ACC112 (cell line): ENCODE results near the gene FAM3B.
"Not testable (repeated sequence)": the region's sequence is repeated elsewhere in the genome, so short reads cannot be mapped to it uniquely, and the experiment has no call there.

Source experiments
- H2AFZ ChIP-seq: fragments of 200-600 bp; sonication (generic); one replicate; pipeline ENCODE4 v1.6.0; 2017; ENCODE audit warnings: antibody characterized with exemption, low read length; ENCODE audit not compliant: unreplicated experiment
- H3K27ac ChIP-seq: fragments of 200-600 bp; sonication (generic); 2 replicates; pipeline ENCODE4 v1.5.1; 2014; ENCODE audit warnings: low read depth, mild to moderate bottlenecking, antibody characterized with exemption, low read length, moderate library complexity
- H3K27me3 ChIP-seq: fragments of 200-600 bp; sonication (generic); 2 replicates; pipeline ENCODE4 v1.6.1; 2014; ENCODE audit warnings: mild to moderate bottlenecking, antibody characterized with exemption, low read length, moderate library complexity, mixed read lengths; ENCODE audit not compliant: insufficient read depth
- H3K36me3 ChIP-seq: fragments of 200-600 bp; sonication (generic); 2 replicates; pipeline ENCODE4 v1.6.1; 2016; ENCODE audit warnings: mild to moderate bottlenecking, antibody characterized with exemption, low read length, moderate library complexity, mixed read lengths; ENCODE audit not compliant: insufficient read depth
- H3K4me1 ChIP-seq: fragments of 200-600 bp; sonication (generic); one replicate; pipeline ENCODE4 v1.6.1; 2016; ENCODE audit warnings: low read length, mixed read lengths; ENCODE audit not compliant: insufficient read depth, unreplicated experiment, control insufficient read depth
- H3K4me3 ChIP-seq: fragments of 200-600 bp; sonication (generic); 2 replicates; pipeline ENCODE4 v1.5.1; 2014; ENCODE audit warnings: mild to moderate bottlenecking, low read depth, low read length
- H3K79me2 ChIP-seq: fragments of 200-600 bp; sonication (generic); one replicate; pipeline ENCODE4 v1.6.0; 2016; ENCODE audit warnings: low read length; ENCODE audit not compliant: control insufficient read depth, unreplicated experiment, insufficient read depth

FAM3B gene

GRCh38 chr21:41294548-41295231 is 21.9 kb upstream of the FAM3B start:
- H3K36me3 ChIP-seq = no peaks in the 10 kb centered on the region
- peaks cover 54% of the 10 kb centered on the region for H3K27me3 ChIP-seq
- H3K79me2 ChIP-seq = no peaks in the 10 kb centered on the region
- H3K27ac ChIP-seq = no peak overlapping the region
- no peaks in the 10 kb centered on the region for H3K4me1 ChIP-seq
- H2AFZ ChIP-seq = no peak overlapping the region
- H3K4me3 ChIP-seq = no peak overlapping the region

- H3K27ac ChIP-seq = no peak overlapping the region
- no peak overlapping the region for H2AFZ ChIP-seq
- H3K79me2 ChIP-seq = no peaks in the 10 kb centered on the region
- H3K36me3 ChIP-seq = no peaks in the 10 kb centered on the region
- H3K27me3 ChIP-seq = peaks cover 54% of the 10 kb centered on the region
- no peaks in the 10 kb centered on the region for H3K4me1 ChIP-seq
- no peak overlapping the region for H3K4me3 ChIP-seq
These were observed 20.8 kb upstream of the FAM3B start for GRCh38 chr21:41295721-41296254.

- no peaks in the 10 kb centered on the region for H3K79me2 ChIP-seq
- H3K27me3 ChIP-seq = peaks cover 50% of the 10 kb centered on the region
These were observed 13.6 kb upstream of the FAM3B start for GRCh38 chr21:41302976-41303375.

GRCh38 chr21:41304068-41304720 is 12.4 kb upstream of the FAM3B start:
- no peaks in the 10 kb centered on the region for H3K36me3 ChIP-seq
- H3K27ac ChIP-seq = no peak overlapping the region
- no peaks in the 10 kb centered on the region for H3K4me1 ChIP-seq
- H3K27me3 ChIP-seq = peaks cover 52% of the 10 kb centered on the region
- no peak overlapping the region for H3K4me3 ChIP-seq
- no peaks in the 10 kb centered on the region for H3K79me2 ChIP-seq
- no peak overlapping the region for H2AFZ ChIP-seq

More at GRCh38 chr21:41302976-41303375, 13.6 kb upstream of the FAM3B start:
- Histone ChIP-seq H3K4me3 (no peak overlapping the region), H3K4me1 (no peaks in the 10 kb centered on the region), H3K27ac (no peak overlapping the region), H3K36me3 (no peaks in the 10 kb centered on the region), H2AFZ (no peak overlapping the region)

GRCh38 chr21:41307219-41307618 is 9.4 kb upstream of the FAM3B start:
- Histone ChIP-seq H3K4me1 (no peaks in the 10 kb centered on the region), H3K36me3 (no peaks in the 10 kb centered on the region), H3K79me2 (no peaks in the 10 kb centered on the region), H3K27me3 (peaks cover 70% of the 10 kb centered on the region), H3K4me3 (no peak overlapping the region), H2AFZ (no peak overlapping the region), H3K27ac (no peak overlapping the region)

- H3K79me2 ChIP-seq, H3K36me3 ChIP-seq, H3K27ac ChIP-seq, H3K4me1 ChIP-seq, H3K4me3 ChIP-seq, H2AFZ ChIP-seq: not testable (repeated sequence)
- peaks cover 72% of the 10 kb centered on the region for H3K27me3 ChIP-seq
These were observed 3.1 kb upstream of the FAM3B start for GRCh38 chr21:41313285-41314164.

- Histone ChIP-seq H3K36me3 (no peaks in the 10 kb centered on the region), H3K27me3 (peaks cover 68% of the 10 kb centered on the region), H2AFZ (no peak overlapping the region), H3K4me1 (no peaks in the 10 kb centered on the region), H3K4me3 (no peak overlapping the region), H3K79me2 (no peaks in the 10 kb centered on the region), H3K27ac (no peak overlapping the region)
These were observed 875 bp upstream of the FAM3B start for GRCh38 chr21:41315726-41316125.

GRCh38 chr21:41317063-41317392 is 427 bp downstream of the FAM3B start:
- H3K4me3 ChIP-seq = no peak overlapping the region
- no peak overlapping the region for H2AFZ ChIP-seq
- H3K4me1 ChIP-seq = no peaks in the 10 kb centered on the region
- H3K27ac ChIP-seq = no peak overlapping the region
- H3K36me3 ChIP-seq = no peaks in the 10 kb centered on the region
- peaks cover 73% of the 10 kb centered on the region for H3K27me3 ChIP-seq
- H3K79me2 ChIP-seq = no peaks in the 10 kb centered on the region

- Histone ChIP-seq H3K79me2 (no peaks in the 10 kb centered on the region), H3K27me3 (peaks cover 75% of the 10 kb centered on the region), H3K36me3 (no peaks in the 10 kb centered on the region), H2AFZ (no peak overlapping the region), H3K4me3 (no peak overlapping the region), H3K4me1 (no peaks in the 10 kb centered on the region), H3K27ac (no peak overlapping the region)
These were observed 857 bp downstream of the FAM3B start for GRCh38 chr21:41317458-41317857.

- Histone ChIP-seq H2AFZ (no peak overlapping the region), H3K79me2 (no peaks in the 10 kb centered on the region), H3K36me3 (no peaks in the 10 kb centered on the region), H3K27me3 (peaks cover 82% of the 10 kb centered on the region), H3K4me1 (no peaks in the 10 kb centered on the region), H3K4me3 (no peak overlapping the region), H3K27ac (no peak overlapping the region)
These were observed 1.6 kb downstream of the FAM3B start for GRCh38 chr21:41318218-41318617.
